Large intestine (tissue), 12 donors: ENCODE results near the gene AP3B1. TPM values are rescaled to one million over a fixed set of nuclear protein-coding genes. Genes with fewer than 3 reads are reported as not detected.

Experiments used
- DNase-seq, 2 donors: peaks; one replicate each; pipeline versions ENCODE4 v3.0.0 to v3.0.0-alpha.2; 2013
- H3K27ac ChIP-seq: one replicate; pipeline ENCODE4 v1.5.1; 2013; ENCODE audit warnings: low read length
- H3K27me3 ChIP-seq: 2 replicates; pipeline ENCODE4 v1.6.1; 2013; ENCODE audit warnings: low read length; ENCODE audit not compliant: control insufficient read depth, insufficient read depth
- H3K36me3 ChIP-seq: 2 replicates; pipeline ENCODE4 v1.6.1; 2013; ENCODE audit warnings: low read length; ENCODE audit not compliant: control insufficient read depth, insufficient read depth
- H3K4me1 ChIP-seq: one replicate; pipeline ENCODE4 v1.6.1; 2013; ENCODE audit warnings: low read length; ENCODE audit not compliant: control insufficient read depth, insufficient read depth
- H3K4me3 ChIP-seq: one replicate; pipeline ENCODE4 v1.5.1; 2013; ENCODE audit warnings: low read length
- H3K9me3 ChIP-seq: one replicate; pipeline ENCODE4 v1.6.1; 2013; ENCODE audit warnings: mild to moderate bottlenecking, low read depth, low read length, moderate library complexity; ENCODE audit not compliant: control insufficient read depth
- WGBS: methylation state at CpG from one replicate; pipeline ENCODE4 v1.1.5; 2013; ENCODE audit warnings: low lambda C conversion rate; ENCODE audit not compliant: insufficient coverage; 5-methylcytosine and 5-hydroxymethylcytosine counted together
- long read RNA-seq, 11 donors: transcript quantifications; one replicate each; lab custom pipeline, GENCODE V29; 2026
- polyA plus RNA-seq: library from polyadenylated mRNA; unstranded; fragments of 120-200 nt; gene quantifications from one replicate; pipeline ENCODE4 v1.2.1, GENCODE V29; 2013

AP3B1 gene, protein sequence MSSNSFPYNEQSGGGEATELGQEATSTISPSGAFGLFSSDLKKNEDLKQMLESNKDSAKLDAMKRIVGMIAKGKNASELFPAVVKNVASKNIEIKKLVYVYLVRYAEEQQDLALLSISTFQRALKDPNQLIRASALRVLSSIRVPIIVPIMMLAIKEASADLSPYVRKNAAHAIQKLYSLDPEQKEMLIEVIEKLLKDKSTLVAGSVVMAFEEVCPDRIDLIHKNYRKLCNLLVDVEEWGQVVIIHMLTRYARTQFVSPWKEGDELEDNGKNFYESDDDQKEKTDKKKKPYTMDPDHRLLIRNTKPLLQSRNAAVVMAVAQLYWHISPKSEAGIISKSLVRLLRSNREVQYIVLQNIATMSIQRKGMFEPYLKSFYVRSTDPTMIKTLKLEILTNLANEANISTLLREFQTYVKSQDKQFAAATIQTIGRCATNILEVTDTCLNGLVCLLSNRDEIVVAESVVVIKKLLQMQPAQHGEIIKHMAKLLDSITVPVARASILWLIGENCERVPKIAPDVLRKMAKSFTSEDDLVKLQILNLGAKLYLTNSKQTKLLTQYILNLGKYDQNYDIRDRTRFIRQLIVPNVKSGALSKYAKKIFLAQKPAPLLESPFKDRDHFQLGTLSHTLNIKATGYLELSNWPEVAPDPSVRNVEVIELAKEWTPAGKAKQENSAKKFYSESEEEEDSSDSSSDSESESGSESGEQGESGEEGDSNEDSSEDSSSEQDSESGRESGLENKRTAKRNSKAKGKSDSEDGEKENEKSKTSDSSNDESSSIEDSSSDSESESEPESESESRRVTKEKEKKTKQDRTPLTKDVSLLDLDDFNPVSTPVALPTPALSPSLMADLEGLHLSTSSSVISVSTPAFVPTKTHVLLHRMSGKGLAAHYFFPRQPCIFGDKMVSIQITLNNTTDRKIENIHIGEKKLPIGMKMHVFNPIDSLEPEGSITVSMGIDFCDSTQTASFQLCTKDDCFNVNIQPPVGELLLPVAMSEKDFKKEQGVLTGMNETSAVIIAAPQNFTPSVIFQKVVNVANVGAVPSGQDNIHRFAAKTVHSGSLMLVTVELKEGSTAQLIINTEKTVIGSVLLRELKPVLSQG
- 33.9 TPM for polyA plus RNA-seq
- long read RNA-seq, donor 1, full-length matches to known transcripts, result 1 of 1 reads
- long read RNA-seq, donor 1, partial matches to known transcripts, result 0 of 1 reads
- long read RNA-seq, donor 1, other reads (novel, unspliced or antisense), result 0 of 1 reads
- long read RNA-seq, donor 2, full-length matches to known transcripts, result 3 of 3 reads
- long read RNA-seq, donor 2, partial matches to known transcripts, result 0 of 3 reads
- long read RNA-seq, donor 2, other reads (novel, unspliced or antisense), result 0 of 3 reads
- long read RNA-seq, donor 3, full-length matches to known transcripts, result 3 of 14 reads
- long read RNA-seq, donor 3, partial matches to known transcripts, result 11 of 14 reads
- long read RNA-seq, donor 3, other reads (novel, unspliced or antisense), result 0 of 14 reads
- long read RNA-seq, donor 4, result 0 reads
- long read RNA-seq, donor 5, full-length matches to known transcripts, result 1 of 1 reads
- long read RNA-seq, donor 5, partial matches to known transcripts, result 0 of 1 reads
- long read RNA-seq, donor 5, other reads (novel, unspliced or antisense), result 0 of 1 reads
- long read RNA-seq, donor 6, full-length matches to known transcripts, result 2 of 9 reads
- long read RNA-seq, donor 6, partial matches to known transcripts, result 7 of 9 reads
- long read RNA-seq, donor 6, other reads (novel, unspliced or antisense), result 0 of 9 reads
- long read RNA-seq, donor 7, full-length matches to known transcripts, result 4 of 4 reads
- long read RNA-seq, donor 7, partial matches to known transcripts, result 0 of 4 reads
- long read RNA-seq, donor 7, other reads (novel, unspliced or antisense), result 0 of 4 reads
- long read RNA-seq, donor 8, full-length matches to known transcripts, result 9 of 14 reads
- long read RNA-seq, donor 8, partial matches to known transcripts, result 5 of 14 reads
- long read RNA-seq, donor 8, other reads (novel, unspliced or antisense), result 0 of 14 reads
- long read RNA-seq, donor 9, result 0 reads
- long read RNA-seq, donor 10, full-length matches to known transcripts, result 4 of 10 reads
- long read RNA-seq, donor 10, partial matches to known transcripts, result 6 of 10 reads
- long read RNA-seq, donor 10, other reads (novel, unspliced or antisense), result 0 of 10 reads
- long read RNA-seq, donor 11, result 0 reads

GRCh38 chr5:78294248-78295034 is at the start of gene AP3B1:
Gene AP3B1 (minus strand): TSS chr5:78294698. CDS start chr5:78294579, 119 bp downstream.
- no peaks in the 10 kb centered on the region for H3K27me3 ChIP-seq
- no peaks in the 10 kb centered on the region for H3K36me3 ChIP-seq
- no peaks in the 10 kb centered on the region for H3K4me1 ChIP-seq
- WGBS, result no CpG with 5 or more reads among the region's 53 CpGs
- peak within 1 kb of the TSS; percentile 70 for H3K27ac ChIP-seq
- no peaks in the 10 kb centered on the region for H3K9me3 ChIP-seq
- peak; percentile 99 for DNase-seq
- H3K4me3 ChIP-seq, result peak within 1 kb of the TSS; percentile 95

- Histone ChIP-seq H3K4me3 (no peak overlapping the region), H3K36me3 (no peaks in the 10 kb centered on the region), H3K27me3 (no peaks in the 10 kb centered on the region), H3K4me1 (no peaks in the 10 kb centered on the region), H3K9me3 (peaks cover 7% of the 10 kb centered on the region), H3K27ac (no peak overlapping the region)
- no peak for DNase-seq
- no CpG with 5 or more reads among the region's 3 CpGs for WGBS
Observed at GRCh38 chr5:78341440-78341839, 46.9 kb upstream of the AP3B1 start.

DNA sequence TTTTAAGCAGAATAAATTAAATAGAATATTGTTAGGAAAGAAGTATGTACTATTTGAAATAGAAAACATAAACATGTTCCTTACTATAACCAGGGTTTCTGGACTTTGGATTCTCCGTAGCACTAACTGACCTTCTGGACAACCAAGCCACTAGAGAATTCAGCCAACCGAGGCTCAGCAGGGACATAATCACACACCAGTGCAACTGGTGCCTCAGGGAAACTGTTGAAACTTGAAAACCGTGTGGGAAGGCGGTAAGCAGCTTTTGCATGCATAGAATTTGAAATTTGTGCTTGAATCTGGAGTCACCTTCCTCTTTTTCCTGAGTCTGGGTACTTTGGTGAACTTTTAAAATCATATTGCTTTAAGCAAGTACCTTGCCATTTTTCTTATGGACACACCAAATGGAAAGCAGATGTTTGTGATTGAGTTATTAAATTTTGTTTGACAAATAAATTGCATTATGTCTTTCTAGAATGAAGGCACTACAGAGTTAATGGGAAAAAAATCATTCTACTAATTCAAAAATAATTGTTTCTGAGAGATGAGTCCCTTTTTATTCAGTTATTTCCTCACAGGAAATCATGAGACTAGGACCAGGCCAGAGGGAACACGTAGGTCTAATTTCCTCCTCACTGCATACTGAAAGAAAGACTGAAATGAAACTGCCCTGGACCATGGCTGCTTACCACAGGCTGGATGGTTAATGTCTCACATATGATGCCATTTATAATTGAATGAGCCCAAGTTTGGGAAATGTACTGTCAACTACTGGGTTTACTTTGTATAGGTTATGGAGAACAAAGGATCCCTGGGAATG is 45.3 kb upstream of the AP3B1 start:
- no peak overlapping the region for H3K27ac ChIP-seq
- no peaks in the 10 kb centered on the region for H3K36me3 ChIP-seq
- peaks cover 7% of the 10 kb centered on the region for H3K9me3 ChIP-seq

DNA sequence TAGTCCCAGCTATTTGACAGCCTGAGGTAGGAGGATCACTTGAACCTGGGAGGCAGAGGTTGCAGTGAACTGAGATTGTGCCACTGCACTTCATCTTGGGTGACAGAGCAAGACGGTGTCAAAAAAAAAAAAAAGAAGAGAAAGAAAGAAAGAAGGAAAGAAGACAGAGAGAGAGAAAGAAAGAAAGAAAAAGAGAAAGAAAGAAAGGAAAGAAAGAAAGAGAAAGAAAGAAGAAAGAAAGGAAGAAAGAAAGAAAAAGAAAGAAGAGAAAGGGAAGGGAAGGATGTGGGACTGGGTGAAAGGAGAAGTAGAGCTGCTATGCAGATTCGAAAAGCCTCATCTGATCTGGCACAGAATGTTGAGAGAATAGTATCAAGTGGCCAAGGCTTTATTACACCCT is 42.2 kb upstream of the AP3B1 start:
- 86% methylated on average over 2 of the region's 2 CpGs for WGBS
- no peak for DNase-seq
- Histone ChIP-seq H3K27ac (no peak overlapping the region), H3K9me3 (peaks cover 7% of the 10 kb centered on the region), H3K4me1 (no peaks in the 10 kb centered on the region), H3K27me3 (no peaks in the 10 kb centered on the region), H3K36me3 (no peaks in the 10 kb centered on the region), H3K4me3 (no peak overlapping the region)

More for the DNA sequence above, 45.3 kb upstream of the AP3B1 start:
- DNase-seq, result no peak
- WGBS, result no CpG with 5 or more reads among the region's 5 CpGs
- Histone ChIP-seq H3K27me3 (no peaks in the 10 kb centered on the region), H3K4me1 (no peaks in the 10 kb centered on the region), H3K4me3 (no peak overlapping the region)

DNA sequence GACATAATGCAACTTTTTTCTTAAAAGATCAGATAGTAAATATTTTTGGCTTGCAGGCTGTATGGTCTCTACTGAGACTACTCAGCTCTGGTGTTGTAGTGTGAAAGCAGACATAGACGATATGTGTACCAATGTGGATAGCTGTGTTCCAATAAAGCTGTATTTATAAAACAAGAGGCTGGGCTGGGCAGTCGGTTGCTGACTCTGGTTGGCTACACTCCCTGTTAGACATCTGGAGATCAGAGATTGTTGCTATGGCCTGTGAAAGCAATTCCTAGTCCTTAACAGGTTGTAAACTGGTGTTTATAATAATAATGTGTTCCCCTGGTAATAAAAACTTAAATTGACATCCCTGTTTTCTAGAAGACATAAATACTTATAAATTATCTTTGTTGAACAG is 41.5 kb upstream of the AP3B1 start:
- no peak overlapping the region for H3K27ac ChIP-seq
- no peak overlapping the region for H3K4me3 ChIP-seq
- DNase-seq, result no peak
- no peaks in the 10 kb centered on the region for H3K27me3 ChIP-seq
- WGBS, result no CpG with 5 or more reads among the region's 2 CpGs
- H3K36me3 ChIP-seq, result no peaks in the 10 kb centered on the region
- H3K9me3 ChIP-seq, result peaks cover 7% of the 10 kb centered on the region
- no peaks in the 10 kb centered on the region for H3K4me1 ChIP-seq

GRCh38 chr5:78334811-78335210 is 40.3 kb upstream of the AP3B1 start:
- Histone ChIP-seq H3K4me3 (no peak overlapping the region), H3K36me3 (no peaks in the 10 kb centered on the region), H3K4me1 (no peaks in the 10 kb centered on the region), H3K27me3 (no peaks in the 10 kb centered on the region), H3K27ac (no peak overlapping the region), H3K9me3 (peaks cover 7% of the 10 kb centered on the region)
- no peak for DNase-seq
- WGBS, result 89% methylated on average over 1 of the region's 3 CpGs

DNA sequence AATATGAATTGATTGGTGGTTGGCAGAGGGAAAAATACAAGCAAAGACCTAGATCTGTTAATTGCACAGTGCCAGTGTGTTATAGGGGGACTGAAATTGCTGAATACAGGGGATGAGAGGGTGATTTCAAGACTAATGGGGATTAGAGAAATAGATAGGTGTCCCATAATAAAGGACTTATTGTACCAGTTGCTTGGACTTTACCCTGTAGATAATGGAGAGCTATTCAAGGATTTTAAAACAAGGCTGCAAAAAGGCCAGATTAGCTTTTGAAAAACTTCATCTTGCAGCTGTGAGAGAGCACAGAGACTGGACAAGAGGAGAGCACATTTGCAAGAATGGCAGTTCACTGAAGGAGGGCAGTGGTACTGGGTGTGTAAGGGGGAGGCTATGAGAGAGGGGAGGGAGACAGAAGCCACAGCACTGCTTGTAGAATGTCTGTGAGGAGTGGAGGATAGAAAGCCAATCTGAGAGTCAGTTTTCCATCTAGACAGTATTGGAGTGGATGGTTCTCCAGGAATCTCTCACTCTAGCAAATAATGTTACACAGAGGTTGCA is 37.1 kb upstream of the AP3B1 start:
- peak in 1 of 2 donors; percentile 41 for DNase-seq
- H3K27ac ChIP-seq, result no peak overlapping the region
- no peaks in the 10 kb centered on the region for H3K4me1 ChIP-seq
- H3K4me3 ChIP-seq, result no peak overlapping the region
- no peaks in the 10 kb centered on the region for H3K9me3 ChIP-seq
- H3K27me3 ChIP-seq, result no peaks in the 10 kb centered on the region
- H3K36me3 ChIP-seq, result no peaks in the 10 kb centered on the region

GRCh38 chr5:78328585-78329173 is 34.2 kb upstream of the AP3B1 start:
- no CpG with 5 or more reads among the region's 5 CpGs for WGBS
- no peaks in the 10 kb centered on the region for H3K36me3 ChIP-seq
- no peaks in the 10 kb centered on the region for H3K27me3 ChIP-seq
- DNase-seq, result no peak
- no peak overlapping the region for H3K4me3 ChIP-seq
- no peaks in the 10 kb centered on the region for H3K4me1 ChIP-seq
- H3K27ac ChIP-seq, result no peak overlapping the region
- H3K9me3 ChIP-seq, result no peaks in the 10 kb centered on the region
